IMR-90 (cell line): ENCODE data around the gene SPATA2. TPM values are rescaled to one million over a fixed set of nuclear protein-coding genes. Genes with fewer than 3 reads are reported as not detected.

Experiments used
- ATAC-seq: fragments of 200-7000 bp; cut with Tn5 transposase; 2 replicates; pipeline ENCODE4 v1.9.1; 2020; ENCODE audit warnings: low read depth, mild to moderate bottlenecking, moderate library complexity
- BruUV-seq: library from RNA; stranded (reverse); fragments of 400-500 nt; replicated peaks from 2 replicates; lab custom pipeline; 2021; lab: Mats Ljungman, UMichigan
- CTCF ChIA-PET: fragments of 300-600 bp; formaldehyde crosslinking; extraction: SDS; loops from one replicate; lab custom pipeline; 2021; ENCODE audit warnings: antibody characterized with exemption; lab: Yijun Ruan, JAX
- POLR2A ChIA-PET: fragments of 300-600 bp; sonication (Branson Sonifier 250); formaldehyde crosslinking; loops from one replicate; lab custom pipeline; 2022; ENCODE audit warnings: antibody characterized with exemption; ENCODE audit not compliant: unreplicated experiment; lab: Charles Lee
- DNase-seq: peaks from one replicate; pipeline ENCODE4 v3.0.0; 2013
- H2AFZ ChIP-seq: replicated peaks from 2 replicates; pipeline ENCODE3; 2013; ENCODE audit warnings: low read length, mild to moderate bottlenecking; ENCODE audit not compliant: poor library complexity
- H2AK5ac ChIP-seq: 2 replicates; pipeline ENCODE4 v1.6.1; 2013; ENCODE audit warnings: low read depth, low read length, inconsistent platforms
- H2AK9ac ChIP-seq: replicated peaks from 2 replicates; pipeline ENCODE3; 2013; ENCODE audit warnings: mild to moderate bottlenecking, low read depth, low read length, moderate library complexity; ENCODE audit not compliant: poor library complexity
- H2BK120ac ChIP-seq: 2 replicates; pipeline ENCODE4 v1.6.1; 2013; ENCODE audit warnings: low read depth, low read length, inconsistent platforms
- H2BK15ac ChIP-seq: 3 replicates; pipeline ENCODE4 v1.6.1; 2013; ENCODE audit warnings: low read depth, low read length, inconsistent platforms
- H2BK20ac ChIP-seq: 2 replicates; pipeline ENCODE4 v1.6.1; 2013; ENCODE audit warnings: low read depth, mild to moderate bottlenecking, inconsistent platforms, low read length, moderate library complexity
- H2BK5ac ChIP-seq: 2 replicates; pipeline ENCODE4 v1.6.1; 2013; ENCODE audit warnings: mild to moderate bottlenecking, low read depth, low read length, inconsistent platforms; ENCODE audit not compliant: poor library complexity, severe bottlenecking
- H3K14ac ChIP-seq: replicated peaks from 2 replicates; pipeline ENCODE4 v1.6.1; 2013; ENCODE audit warnings: low read depth, low read length, inconsistent platforms
- H3K18ac ChIP-seq: 2 replicates; pipeline ENCODE4 v1.6.1; 2013; ENCODE audit warnings: low read depth, low read length, control low read depth
- H3K23ac ChIP-seq: 2 replicates; pipeline ENCODE4 v1.6.1; 2013; ENCODE audit warnings: low read depth, low read length, inconsistent platforms
- H3K27ac ChIP-seq: 2 replicates; pipeline ENCODE4 v1.5.1; 2013; ENCODE audit warnings: mild to moderate bottlenecking, control low read depth, low read length; ENCODE audit not compliant: insufficient read depth
- H3K27me3 ChIP-seq: 2 replicates; pipeline ENCODE4 v1.6.1; 2013; ENCODE audit warnings: low read length; ENCODE audit not compliant: control insufficient read depth, insufficient read depth
- H3K36me3 ChIP-seq: 2 replicates; pipeline ENCODE4 v1.6.1; 2013; ENCODE audit warnings: low read length, mixed read lengths; ENCODE audit not compliant: control insufficient read depth, insufficient read depth
- H3K4ac ChIP-seq: 2 replicates; pipeline ENCODE4 v1.6.1; 2013; ENCODE audit warnings: low read depth, low read length, inconsistent platforms
- H3K4me1 ChIP-seq: 2 replicates; pipeline ENCODE4 v1.6.1; 2013; ENCODE audit warnings: low read length, mixed read lengths; ENCODE audit not compliant: control insufficient read depth, insufficient read depth
- H3K4me2 ChIP-seq: 2 replicates; pipeline ENCODE4 v1.6.1; 2013; ENCODE audit warnings: low read depth, mild to moderate bottlenecking, control low read depth, low read length, moderate library complexity
- H3K4me3 ChIP-seq: 2 replicates; pipeline ENCODE4 v1.5.1; 2013; ENCODE audit warnings: low read depth, mild to moderate bottlenecking, control low read depth, low read length, moderate library complexity; ENCODE audit not compliant: insufficient read depth
- H3K56ac ChIP-seq: 2 replicates; pipeline ENCODE4 v1.6.1; 2013; ENCODE audit warnings: low read length, inconsistent platforms; ENCODE audit not compliant: insufficient read depth; ENCODE audit errors: extremely low read depth
- H3K79me1 ChIP-seq, 2 experiments: 2 replicates each; pipeline ENCODE4 v1.6.1; 2013; ENCODE audit warnings: low read length in 2 of 2, inconsistent platforms in 1 of 2, low read depth in 1 of 2
- H3K9ac ChIP-seq: 2 replicates; pipeline ENCODE4 v1.6.1; 2013; ENCODE audit warnings: low read depth, low read length, control low read depth
- H3K9me1 ChIP-seq: 2 replicates; pipeline ENCODE4 v1.6.1; 2013; ENCODE audit warnings: low read length, inconsistent platforms; ENCODE audit not compliant: insufficient read depth
- H3K9me3 ChIP-seq: 2 replicates; pipeline ENCODE4 v1.6.1; 2013; ENCODE audit warnings: low read length; ENCODE audit not compliant: control insufficient read depth, insufficient read depth
- H4K20me1 ChIP-seq: 2 replicates; pipeline ENCODE4 v1.6.1; 2013; ENCODE audit warnings: low read length, inconsistent platforms; ENCODE audit not compliant: insufficient read depth
- H4K5ac ChIP-seq: 2 replicates; pipeline ENCODE4 v1.6.1; 2013; ENCODE audit warnings: mild to moderate bottlenecking, low read depth, low read length, control low read depth
- H4K8ac ChIP-seq, 2 experiments: 2 replicates each; pipeline ENCODE4 v1.6.1; 2013; ENCODE audit warnings: low read depth in 2 of 2, low read length in 2 of 2, control low read depth in 1 of 2, inconsistent platforms in 1 of 2
- H4K91ac ChIP-seq: 2 replicates; pipeline ENCODE4 v1.6.1; 2013; ENCODE audit warnings: low read depth, low read length, inconsistent platforms; ENCODE audit not compliant: insufficient read depth
- CEBPB ChIP-seq: IDR thresholded peaks from 2 replicates; pipeline ENCODE4 v1.6.1; 2012; ENCODE audit warnings: low read depth, low read length, improper control_type of control experiment
- CHD1 ChIP-seq: IDR thresholded peaks from 2 replicates; pipeline ENCODE4 v1.6.1; 2012; ENCODE audit warnings: low read depth, low read length, improper control_type of control experiment
- ELK1 ChIP-seq: fragments of 150-350 bp; IDR thresholded peaks from 2 replicates; pipeline ENCODE4 v1.6.1; 2016; ENCODE audit warnings: low read depth, mild to moderate bottlenecking, low read length, moderate library complexity, borderline replicate concordance
- FOS ChIP-seq: fragments of 150-350 bp; IDR thresholded peaks from 2 replicates; pipeline ENCODE4 v1.6.1; 2016; ENCODE audit warnings: low read depth, low read length
- MAFK ChIP-seq: IDR thresholded peaks from 2 replicates; pipeline ENCODE4 v1.6.1; 2012; ENCODE audit warnings: low read depth, low read length, improper control_type of control experiment
- MAZ ChIP-seq: IDR thresholded peaks from 2 replicates; pipeline ENCODE4 v1.6.1; 2012; ENCODE audit warnings: low read depth, mild to moderate bottlenecking, low read length, improper control_type of control experiment, moderate library complexity, borderline replicate concordance
- MXI1 ChIP-seq: IDR thresholded peaks from 2 replicates; pipeline ENCODE4 v1.6.1; 2012; ENCODE audit warnings: low read depth, mild to moderate bottlenecking, low read length, moderate library complexity, borderline replicate concordance
- NFE2L2 ChIP-seq: fragments of 150-350 bp; IDR thresholded peaks from 2 replicates; pipeline ENCODE4 v1.6.1; 2016; ENCODE audit warnings: low read depth, mild to moderate bottlenecking, low read length
- POLR2A ChIP-seq: IDR thresholded peaks from 2 replicates; pipeline ENCODE4 v1.6.1; 2012; ENCODE audit warnings: mild to moderate bottlenecking, low read depth, low read length
- RAD21 ChIP-seq: IDR thresholded peaks from 2 replicates; pipeline ENCODE4 v1.6.1; 2012; ENCODE audit warnings: low read length, improper control_type of control experiment
- RCOR1 ChIP-seq: IDR thresholded peaks from 2 replicates; pipeline ENCODE4 v1.6.1; 2012; ENCODE audit warnings: mild to moderate bottlenecking, low read length, improper control_type of control experiment; ENCODE audit not compliant: insufficient replicate concordance
- RFX5 ChIP-seq: IDR thresholded peaks from 2 replicates; pipeline ENCODE4 v1.8.0; 2012; ENCODE audit warnings: low read depth, mild to moderate bottlenecking, low read length, moderate library complexity
- SMC3 ChIP-seq: fragments of 150-350 bp; IDR thresholded peaks from 2 replicates; pipeline ENCODE4 v1.6.1; 2016; ENCODE audit warnings: low read depth, mild to moderate bottlenecking, antibody characterized with exemption, low read length, moderate library complexity
- USF2 ChIP-seq: fragments of 150-350 bp; IDR thresholded peaks from 2 replicates; pipeline ENCODE4 v1.6.1; 2017; ENCODE audit warnings: mild to moderate bottlenecking, antibody characterized with exemption, low read length, low read depth
- WGBS, 2 experiments: methylation state at CpG; one replicate each; pipeline versions ENCODE4 v1.1.5 to v1.1.7; 2013; ENCODE audit warnings: missing lambda C conversion rate in 2 of 2; ENCODE audit not compliant: insufficient read length in 1 of 2; ENCODE audit errors: extremely low coverage in 2 of 2; 5-methylcytosine and 5-hydroxymethylcytosine counted together
- dilution Hi-C: fragments of 300-500 bp; cut with HindIII; formaldehyde crosslinking; loops from one replicate; pipeline ENCODE4 v1.14.3; 2018; ENCODE audit warnings: low sequenced_read_pairs; ENCODE audit not compliant: unreplicated experiment
- in situ Hi-C: fragments of 300-500 bp; cut with MboI; formaldehyde crosslinking; loops from 3 replicates; pipeline ENCODE4 v1.14.3; 2019; ENCODE audit warnings: low sequenced_read_pairs, inconsistent platforms, mixed read lengths
- intact Hi-C: fragments of 100-400 bp; cut with micrococcal nuclease; formaldehyde crosslinking; loops from 2 replicates; pipeline ENCODE4 v1.10.0; 2022
- polyA plus RNA-seq, 3 experiments: library from polyadenylated mRNA; depleted of rRNA; stranded (reverse); fragments of >200 nt; gene quantifications; 2 replicates each; pipeline ENCODE4 v1.2.3, GENCODE V29; 2012; ENCODE audit warnings: low replicate concordance in 1 of 3
- total RNA-seq: library from RNA; depleted of rRNA; stranded (reverse); fragments of >200 nt; gene quantifications from 2 replicates; pipeline ENCODE4 v1.2.3, GENCODE V29; 2012

Gene SPATA2
- total and polyA plus RNA-seq, 2 of the 4 experiments (the other 2 are of a cell fraction): 1.3 to 4.5 TPM

GRCh38 chr20:49865559-49865958, 49.8 kb downstream of the SPATA2 start:
- Histone ChIP-seq H3K56ac (no peak overlapping the region), H3K79me1 (no peaks in the 10 kb centered on the region; a peak in 1 of 4 replicates), H3K9me1 (peaks cover 4% of the 10 kb centered on the region; the same call in 1 of the 2 replicates), H2BK20ac (no peak overlapping the region), H2BK120ac (no peak overlapping the region), H2BK5ac (no peak overlapping the region), H2AFZ (no peak overlapping the region), H3K4me1 (peaks cover 2% of the 10 kb centered on the region; the same call in 1 of the 2 replicates), H3K36me3 (peaks cover 17% of the 10 kb centered on the region), H4K8ac (no peak overlapping the region), H2AK5ac (no peak overlapping the region), H3K9me3 (no peaks in the 10 kb centered on the region), H4K91ac (no peak overlapping the region), H2AK9ac (no peak overlapping the region), H3K27me3 (no peaks in the 10 kb centered on the region), H3K9ac (no peak overlapping the region), H4K20me1 (no peaks in the 10 kb centered on the region), H4K5ac (no peak overlapping the region), H3K14ac (no peak overlapping the region), H3K4me2 (no peak overlapping the region), H2BK15ac (no peak overlapping the region), H3K4ac (no peak overlapping the region), H3K18ac (no peak overlapping the region), H3K27ac (no peak overlapping the region), H3K23ac (no peak overlapping the region), H3K4me3 (no peak overlapping the region)
- no TSS peak for BruUV-seq
- in situ Hi-C loops: loop anchor here (25.0 kb wide), 1 partner anchor 528 kb away; no protein-coding TSS in a partner anchor
- 92% methylated on average over 5 of the region's 7 CpGs; no CpG with 5 or more reads in 1 of the 2 experiments for WGBS, 2 experiments
- dilution Hi-C loops: no loop called here
- intact Hi-C loops: no loop called here
- POLR2A ChIA-PET: no interaction called here
- ATAC-seq: no peak
- DNase-seq: peak; percentile 24
- TF ChIP-seq MAFK (no peak), RAD21 (no peak), ELK1 (no peak), POLR2A (no peak), NFE2L2 (no peak), FOS (no peak), RFX5 (no peak), MXI1 (no peak), SMC3 (no peak), MAZ (no peak), RCOR1 (no peak), CHD1 (no peak), CEBPB (no peak), USF2 (no peak)
- CTCF ChIA-PET: no interaction called here
